Stimulated activated naive CD4-positive, alpha-beta T cell (primary cell): Measurements from ENCODE around the gene C5AR2.
A peak's percentile ranks its signal among the peaks of the same experiment; 100 is the strongest.
"Not testable (repeated sequence)": the region's sequence is repeated elsewhere in the genome, so short reads cannot be mapped to it uniquely, and the experiment has no call there.

Experiments
- DNase-seq, 6 experiments: peaks; one replicate each; lab custom pipeline; 2025; lab: John Stamatoyannopoulos, UW

The C5AR2 gene

DNA sequence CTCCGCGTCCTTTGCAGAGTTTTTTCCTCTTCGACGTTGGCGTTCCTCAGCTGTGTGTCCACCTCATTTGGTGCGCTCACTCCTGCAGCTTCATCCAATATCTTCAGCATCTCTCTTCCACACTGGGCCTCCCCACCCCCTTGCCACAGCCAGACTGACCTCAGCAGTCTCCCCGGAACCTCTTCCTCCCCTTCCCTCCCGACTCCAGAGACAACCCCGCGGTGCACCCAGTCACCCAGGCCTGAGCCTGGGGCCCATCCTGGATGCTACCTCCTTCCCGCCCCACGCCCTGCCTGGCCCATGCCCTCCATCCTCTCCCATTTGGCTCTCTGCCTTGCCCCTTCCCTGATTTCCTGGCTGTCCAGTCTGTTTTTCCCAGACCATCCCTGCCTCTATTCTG lies 8.1 kb upstream of the C5AR2 start:
- no peak for DNase-seq

DNA sequence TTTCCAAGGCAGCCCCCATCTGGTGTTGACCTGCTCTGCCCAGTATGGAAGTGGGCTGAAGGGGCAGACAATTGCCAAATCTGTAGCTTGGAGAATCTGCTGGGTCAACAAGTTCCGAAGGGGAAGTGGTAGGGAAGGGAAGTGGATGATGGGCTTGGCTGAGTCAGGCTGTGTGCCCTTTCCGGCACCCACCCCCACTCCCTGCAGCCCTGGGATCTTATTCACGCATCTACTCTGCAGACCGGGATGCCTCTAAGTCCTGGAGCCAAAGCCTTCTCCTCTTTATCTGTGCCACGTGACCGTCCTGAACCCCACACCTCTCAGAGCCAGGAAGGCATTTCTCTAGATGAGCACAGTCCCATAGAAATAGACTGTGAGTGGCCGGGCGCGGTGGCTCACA lies 7.5 kb upstream of the C5AR2 start:
- DNase-seq = no peak

DNA sequence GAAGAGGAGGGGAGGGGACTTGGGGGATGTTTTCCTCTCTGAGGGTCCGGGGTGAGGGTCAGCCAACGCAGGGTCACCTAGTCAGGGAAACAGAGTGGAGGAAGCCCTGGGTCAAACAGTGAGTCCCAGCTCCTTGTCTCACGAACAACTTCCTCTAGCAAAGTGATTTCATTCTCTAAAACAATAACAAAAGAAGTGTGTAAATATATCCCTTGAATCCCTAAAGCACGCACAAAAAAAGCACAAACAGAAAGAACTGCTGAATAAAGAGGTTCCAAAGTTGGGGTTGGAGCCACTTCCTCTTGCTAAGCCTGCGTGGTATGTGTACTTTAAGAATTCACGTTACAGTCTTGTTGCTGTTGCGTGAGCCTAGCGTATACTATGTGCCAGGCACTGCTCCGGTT lies 1.5 kb upstream of the C5AR2 start:
- no peak for DNase-seq

- DNase-seq = no peak
Measured at GRCh38 chr19:47331490-47331889, 485 bp upstream of the C5AR2 start.

GRCh38 chr19:47336765-47337718 lies 5.1 kb downstream of the C5AR2 start:
- DNase-seq = not testable (repeated sequence)

DNA sequence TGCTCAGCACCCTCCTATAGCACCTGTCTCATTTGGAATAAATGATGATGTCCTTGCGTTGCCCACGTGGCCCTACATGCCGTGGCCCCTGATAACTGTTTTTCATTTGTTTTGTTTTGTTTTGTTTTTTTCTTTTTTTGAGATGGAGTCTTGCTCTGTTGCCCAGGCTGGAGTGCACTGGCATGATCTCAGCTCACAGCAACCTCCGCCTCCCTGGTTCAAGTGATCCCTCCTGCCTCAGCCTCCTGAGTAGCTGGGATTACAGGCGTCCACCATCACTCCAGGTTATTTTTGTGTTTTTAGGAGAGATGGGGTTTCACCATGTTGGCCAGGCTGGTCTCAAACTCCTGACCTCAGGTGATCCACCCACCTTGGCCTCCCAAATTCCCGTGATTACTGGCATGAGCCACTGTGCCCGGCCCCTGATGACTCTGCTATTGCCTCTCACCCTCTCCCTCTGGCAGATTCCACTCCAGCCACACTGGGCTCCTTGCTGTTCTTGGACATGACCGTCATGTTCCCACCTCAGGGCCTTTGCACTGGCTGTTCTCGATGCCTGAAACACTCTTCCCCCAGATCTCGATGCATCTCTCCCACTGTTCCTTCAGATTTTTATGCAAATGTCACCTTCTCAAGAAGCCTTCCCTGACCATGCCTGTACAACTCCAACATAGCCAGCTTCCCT lies 7.4 kb downstream of the C5AR2 start:
- DNase-seq = no peak

GRCh38 chr19:47340477-47341208 lies 8.7 kb downstream of the C5AR2 start:
- DNase-seq = no peak

- DNase-seq = no peak
Measured at GRCh38 chr19:47341734-47342133, 9.8 kb downstream of the C5AR2 start.

DNA sequence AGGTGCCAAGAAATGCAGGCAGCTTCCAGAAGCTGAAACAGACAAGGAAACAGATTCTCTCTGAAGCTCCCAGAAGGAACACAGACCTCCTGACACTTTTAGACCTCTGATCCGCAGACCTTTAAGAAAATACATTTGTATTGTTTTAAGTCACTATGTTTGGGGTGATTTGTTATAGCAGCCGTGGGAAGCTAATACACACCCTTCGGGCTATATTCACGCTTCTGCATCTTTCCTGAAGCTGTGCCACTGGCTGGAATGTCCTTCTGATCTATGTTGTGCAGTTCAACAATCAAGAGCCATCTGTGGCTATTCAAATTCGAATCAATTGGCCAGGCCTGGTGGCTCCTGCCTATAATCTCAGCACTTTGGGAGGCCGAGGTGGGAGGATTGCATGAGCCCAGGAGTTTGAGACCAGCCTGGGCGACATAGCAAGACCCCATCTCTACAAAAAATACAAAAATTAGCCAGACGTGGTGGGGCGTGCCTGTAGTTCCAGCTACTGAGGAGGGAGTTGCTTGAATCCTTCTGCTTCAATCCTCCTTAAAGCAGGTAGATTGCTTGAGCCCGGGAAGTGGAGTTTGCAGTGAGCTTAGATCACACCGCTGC lies 11.3 kb downstream of the C5AR2 start:
- no peak for DNase-seq

- DNase-seq = no peak
Measured at GRCh38 chr19:47344425-47344824, 12.4 kb downstream of the C5AR2 start.

DNA sequence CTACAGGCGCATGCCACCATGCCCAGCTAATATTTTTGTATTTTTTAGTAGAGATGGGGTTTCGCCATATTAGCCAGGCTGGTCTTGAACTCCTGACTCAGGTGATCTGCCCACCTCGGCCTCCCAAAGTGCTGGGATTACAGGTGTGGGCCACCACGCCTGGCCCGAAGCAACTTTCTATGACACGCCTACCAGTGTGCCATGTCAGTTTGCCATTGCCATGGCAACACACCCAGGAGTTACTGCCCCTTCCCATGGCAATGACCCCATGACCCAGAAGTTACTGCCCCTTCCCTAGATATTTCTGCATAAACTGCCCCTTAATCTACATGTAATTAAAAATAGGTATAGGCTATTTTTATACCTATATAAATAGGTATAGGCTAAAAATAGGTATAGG lies 14.0 kb downstream of the C5AR2 start:
- DNase-seq = not testable (repeated sequence)

- DNase-seq = peak; percentile 96 to 99 (median 98)
Measured at GRCh38 chr19:47348819-47349795, 17.1 kb downstream of the C5AR2 start, which contains the start of gene DHX34. Gene DHX34, plus strand, starts transcription at chr19:47349315. Its CDS starts 3,716 bp downstream, at chr19:47353031.

DNA sequence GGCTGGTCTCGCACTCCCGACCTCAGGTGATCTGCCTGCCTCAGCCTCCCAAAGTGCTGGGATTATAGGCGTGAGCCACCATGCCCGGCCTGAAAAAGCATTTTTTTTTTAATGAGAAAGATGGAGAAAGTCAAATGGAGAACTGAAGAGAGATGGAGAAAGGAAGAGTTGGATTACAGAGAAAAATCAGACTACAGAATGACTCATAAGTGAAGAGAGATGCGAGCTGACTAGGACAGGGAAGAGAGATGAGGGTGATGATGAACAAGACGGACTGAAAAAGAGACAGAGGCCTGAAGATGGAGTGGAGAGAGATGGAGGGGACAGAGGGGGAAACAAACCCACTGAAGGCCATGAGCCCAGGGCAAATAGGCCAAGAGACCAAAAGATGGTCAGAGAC lies 18.7 kb downstream of the C5AR2 start:
- DNase-seq = no peak

- no peak for DNase-seq
Measured at GRCh38 chr19:47351548-47351947, 19.6 kb downstream of the C5AR2 start.

GRCh38 chr19:47352095-47352494 lies 20.1 kb downstream of the C5AR2 start:
- DNase-seq = no peak

DNA sequence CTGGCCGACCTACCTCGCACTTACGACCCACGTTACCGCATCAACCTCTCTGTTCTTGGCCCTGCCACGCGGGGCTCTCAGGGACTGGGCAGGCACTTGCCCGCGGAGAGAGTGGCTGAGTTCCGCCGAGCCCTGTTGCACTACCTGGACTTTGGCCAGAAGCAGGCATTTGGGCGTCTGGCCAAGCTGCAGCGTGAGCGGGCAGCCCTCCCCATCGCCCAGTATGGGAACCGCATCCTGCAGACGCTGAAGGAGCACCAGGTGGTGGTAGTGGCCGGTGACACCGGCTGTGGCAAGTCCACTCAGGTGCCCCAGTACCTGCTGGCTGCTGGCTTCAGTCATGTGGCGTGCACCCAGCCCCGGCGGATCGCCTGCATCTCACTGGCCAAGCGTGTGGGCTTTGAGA lies 21.3 kb downstream of the C5AR2 start:
- DNase-seq = no peak

DNA sequence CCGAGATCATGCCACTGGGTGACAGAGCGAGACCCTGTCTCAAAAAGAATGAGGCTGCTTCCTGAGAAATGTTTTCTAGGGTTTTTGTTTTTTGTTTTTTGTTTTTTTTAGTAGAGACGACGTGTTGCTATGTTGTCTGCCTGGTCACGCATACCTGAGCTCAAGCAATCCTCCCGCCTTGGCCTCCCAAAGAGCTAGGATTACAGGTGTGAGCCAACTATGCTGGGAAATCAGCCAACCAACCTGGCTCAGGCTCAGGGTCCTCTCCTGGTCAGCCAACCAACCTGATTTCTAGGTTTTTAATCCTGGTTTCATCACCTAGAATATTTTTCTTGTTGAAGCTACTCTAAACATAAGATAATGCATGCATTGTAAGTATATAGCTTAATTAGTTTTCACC lies 24.9 kb downstream of the C5AR2 start:
- DNase-seq = no peak

- DNase-seq = no peak
Measured at GRCh38 chr19:47357788-47358680, 26.1 kb downstream of the C5AR2 start.

DNA sequence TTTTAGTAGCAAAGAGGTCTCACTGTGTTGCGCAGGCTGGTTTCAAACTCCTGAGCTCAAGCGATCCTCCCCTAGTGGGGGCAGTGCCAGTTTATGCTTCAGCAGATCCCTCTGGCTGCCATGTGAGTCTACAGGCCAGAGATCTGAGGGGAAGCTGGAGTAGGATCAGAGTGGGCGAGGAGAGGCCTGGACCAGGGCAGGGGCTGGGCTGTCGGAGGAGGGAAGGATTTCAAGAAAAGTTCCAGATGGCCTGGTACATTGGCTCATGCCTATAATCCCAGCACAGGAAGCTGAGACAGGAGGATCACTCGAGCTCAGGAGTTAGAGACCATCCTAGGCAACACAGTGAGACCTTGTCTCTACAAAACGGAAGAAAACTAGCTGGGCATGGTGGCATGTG lies 27.0 kb downstream of the C5AR2 start:
- no peak for DNase-seq

DNA sequence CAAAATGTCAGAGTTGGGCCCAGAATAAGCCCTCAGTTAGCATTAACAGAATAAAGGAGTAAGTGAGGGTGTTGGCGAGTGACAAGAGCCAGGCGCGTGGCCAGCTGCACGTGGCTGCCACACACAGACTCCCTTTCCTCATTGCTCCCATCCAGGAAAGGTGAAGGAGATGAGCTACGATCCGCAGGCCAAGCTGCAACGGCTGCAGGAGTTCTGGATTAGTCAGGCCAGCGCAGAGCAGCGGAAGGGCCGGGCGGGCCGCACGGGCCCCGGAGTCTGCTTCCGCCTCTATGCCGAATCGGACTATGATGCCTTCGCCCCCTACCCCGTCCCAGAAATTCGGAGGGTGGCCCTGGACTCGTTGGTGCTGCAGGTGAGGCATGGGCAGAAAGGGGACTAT lies 30.3 kb downstream of the C5AR2 start:
- no peak for DNase-seq
